ENCODE measurements around the gene IGSF3.

- no peak for TF ChIP-seq CTCF (conservative IDR thresholded peaks at IDR 0.05; ENCODE audit: low read depth in 2 of 2)
- TF ChIP-seq POLR2AphosphoS5 (IDR thresholded peaks at IDR 0.05; ENCODE audit: low read depth): no peak
- no peak for TF ChIP-seq REST (IDR thresholded peaks at IDR 0.05; ENCODE audit: unreplicated experiment)
- TF ChIP-seq EZH2 (IDR thresholded peaks at IDR 0.05; ENCODE audit: low read depth, unreplicated experiment): no peak
- TF ChIP-seq ZNF114 (CRISPR knock-in tag; IDR thresholded peaks at IDR 0.05): no peak
- no peak for TF ChIP-seq EZH2phosphoT487 (IDR thresholded peaks at IDR 0.05; ENCODE audit: unreplicated experiment)
Observed at GRCh38 chr1:116709666-116710167, 42.2 kb upstream of the IGSF3 start.
